Keratinocyte (primary cell): Measurements from ENCODE around the gene EPHB6. TPM values are rescaled to one million over a fixed set of nuclear protein-coding genes. Genes with fewer than 3 reads are reported as not detected.

Experiments
- DNase-seq: peaks from one replicate; pipeline ENCODE4 v3.0.0-alpha.2; 2011; ENCODE audit warnings: low read depth, missing footprints, low spot score
- FAIRE-seq: peaks from 2 replicates; lab custom pipeline; 2011; peaks lifted over from hg19 to GRCh38; lab: Jason Lieb, UNC
- H2AFZ ChIP-seq: 2 replicates; pipeline ENCODE4 v1.6.0; 2012; ENCODE audit warnings: low read length, control low read depth, inconsistent platforms; ENCODE audit not compliant: control insufficient read depth
- H3K27ac ChIP-seq: 2 replicates; pipeline ENCODE4 v1.5.1; 2011; ENCODE audit warnings: low read length; ENCODE audit not compliant: control insufficient read depth, insufficient read depth
- H3K27me3 ChIP-seq: 3 replicates; pipeline ENCODE4 v1.6.0; 2011; ENCODE audit warnings: low read length; ENCODE audit not compliant: control insufficient read depth, insufficient read depth; ENCODE audit errors: extremely low read depth
- H3K36me3 ChIP-seq, 2 experiments: 2 replicates in 1 of 2; 3 replicates in 1 of 2; pipeline ENCODE4 v1.5.1; 2011; ENCODE audit warnings: low read length in 2 of 2, mild to moderate bottlenecking in 1 of 2; ENCODE audit not compliant: control insufficient read depth in 2 of 2, insufficient read depth in 2 of 2; ENCODE audit errors: extremely low read depth in 1 of 2
- H3K4me1 ChIP-seq: 3 replicates; pipeline ENCODE4 v1.5.1; 2011; ENCODE audit warnings: low read length; ENCODE audit not compliant: control insufficient read depth, insufficient read depth; ENCODE audit errors: extremely low read depth
- H3K4me2 ChIP-seq: 3 replicates; pipeline ENCODE4 v1.6.0; 2011; ENCODE audit warnings: low read depth, low read length; ENCODE audit not compliant: control insufficient read depth, insufficient read depth; ENCODE audit errors: extremely low read depth
- H3K4me3 ChIP-seq, 3 experiments: fragments of 200-600 bp in 1 of 3; sonication (generic) in 1 of 3; 2 replicates in 2 of 3; 3 replicates in 1 of 3; pipeline ENCODE4 v1.5.1; 2011 to 2016; ENCODE audit warnings: low read length in 3 of 3, mild to moderate bottlenecking in 3 of 3, control low read depth in 2 of 3, inconsistent platforms in 1 of 3, low read depth in 1 of 3, mixed read lengths in 1 of 3, mixed run types in 1 of 3, moderate library complexity in 1 of 3; ENCODE audit not compliant: control insufficient read depth in 2 of 3, insufficient read depth in 2 of 3; ENCODE audit errors: extremely low read depth in 1 of 3
- H3K79me2 ChIP-seq: 2 replicates; pipeline ENCODE4 v1.6.0; 2012; ENCODE audit warnings: low read length; ENCODE audit not compliant: control insufficient read depth, insufficient read depth
- H3K9ac ChIP-seq: 3 replicates; pipeline ENCODE4 v1.6.0; 2011; ENCODE audit warnings: low read length; ENCODE audit not compliant: control insufficient read depth, insufficient read depth; ENCODE audit errors: extremely low read depth
- H3K9me1 ChIP-seq: 3 replicates; pipeline ENCODE4 v1.6.0; 2011; ENCODE audit warnings: low read length; ENCODE audit not compliant: control insufficient read depth, insufficient read depth; ENCODE audit errors: extremely low read depth
- H3K9me3 ChIP-seq: 2 replicates; pipeline ENCODE4 v1.5.1; 2012; ENCODE audit warnings: low read depth, low read length; ENCODE audit not compliant: control insufficient read depth
- H4K20me1 ChIP-seq: 3 replicates; pipeline ENCODE4 v1.6.0; 2011; ENCODE audit warnings: low read length; ENCODE audit not compliant: control insufficient read depth, insufficient read depth; ENCODE audit errors: extremely low read depth
- CTCF ChIP-seq, 3 experiments: IDR thresholded peaks in 1 of 3; conservative IDR thresholded peaks in 1 of 3; optimal IDR thresholded peaks in 1 of 3; 2 replicates in 2 of 3; 3 replicates in 1 of 3; pipeline versions ENCODE3 to v1.5.1; 2011; ENCODE audit warnings: low read length in 3 of 3, mild to moderate bottlenecking in 3 of 3, moderate library complexity in 2 of 3, control low read depth in 1 of 3, inconsistent platforms in 1 of 3; ENCODE audit not compliant: insufficient read depth in 2 of 3; ENCODE audit errors: extremely low read depth in 1 of 3
- EZH2 ChIP-seq: IDR thresholded peaks from one replicate; pipeline ENCODE4 v1.6.1; 2012; ENCODE audit warnings: inconsistent platforms, mild to moderate bottlenecking, low read length, moderate library complexity
- dilution Hi-C: fragments of 300-500 bp; cut with MboI; formaldehyde crosslinking; loops from one replicate; pipeline ENCODE4 v1.7.0; 2020; ENCODE audit warnings: low sequenced_read_pairs; ENCODE audit not compliant: extremely low pct_ligation_motif_present
- polyA plus RNA-seq, 5 experiments: library from polyadenylated mRNA; depleted of rRNA in 3 of 5; stranded (reverse) in 3 of 5; stranded (forward) in 1 of 5; unstranded in 1 of 5; fragments of >200 nt; gene quantifications; 1 replicate in 1 of 5; 2 replicates in 3 of 5; 3 replicates in 1 of 5; pipeline versions ENCODE4 v1.2.1 to v1.2.3, GENCODE V29; 2011 to 2012; ENCODE audit warnings: missing spikeins in 2 of 5, low read depth in 1 of 5, low replicate concordance in 1 of 5

EPHB6 gene
- polyA plus RNA-seq, 1 donor (not counting 4 experiments of a cell fraction or from before 2014, with no cell fraction given) = 1.9 TPM

GRCh38 chr7:142899661-142900060 is 44.8 kb downstream of the EPHB6 start:
- H3K4me3 ChIP-seq = no peak overlapping the region
- H3K9me3 ChIP-seq = no peaks in the 10 kb centered on the region
- H3K27ac ChIP-seq = no peak overlapping the region
- no peaks in the 10 kb centered on the region for H3K36me3 ChIP-seq
- H3K27me3 ChIP-seq = peaks cover 4% of the 10 kb centered on the region
- H2AFZ ChIP-seq = no peak overlapping the region
- TF ChIP-seq CTCF (optimal IDR thresholded peaks at IDR 0.05 in 1 of 3, IDR thresholded peaks at IDR 0.05 in 1 of 3, conservative IDR thresholded peaks at IDR 0.05 in 1 of 3; ENCODE audit: extremely low read depth in 1 of 3, insufficient read depth in 2 of 3, low read length in 3 of 3) (no peak), EZH2 (no peak)
- no peaks in the 10 kb centered on the region for H4K20me1 ChIP-seq
- dilution Hi-C loops = no loop called here
- no peak overlapping the region for H3K4me2 ChIP-seq
- H3K9me1 ChIP-seq = no peaks in the 10 kb centered on the region
- no peak overlapping the region for H3K9ac ChIP-seq
- no peaks in the 10 kb centered on the region for H3K4me1 ChIP-seq
- H3K79me2 ChIP-seq = no peaks in the 10 kb centered on the region
- DNase-seq (no peak), FAIRE-seq (no peak)

- Histone ChIP-seq H3K79me2 (no peaks in the 10 kb centered on the region), H3K9ac (no peak overlapping the region), H3K4me1 (no peaks in the 10 kb centered on the region), H3K4me3 (no peak overlapping the region), H3K9me1 (no peaks in the 10 kb centered on the region), H3K27ac (no peak overlapping the region), H3K36me3 (no peaks in the 10 kb centered on the region), H2AFZ (peak overlapping the region; percentile 73), H3K4me2 (no peak overlapping the region), H3K9me3 (no peaks in the 10 kb centered on the region), H4K20me1 (no peaks in the 10 kb centered on the region), H3K27me3 (peaks cover 4% of the 10 kb centered on the region)
- no peak for FAIRE-seq
- dilution Hi-C loops = no loop called here
- DNase-seq = no peak
- TF ChIP-seq CTCF (optimal IDR thresholded peaks at IDR 0.05 in 1 of 3, IDR thresholded peaks at IDR 0.05 in 1 of 3, conservative IDR thresholded peaks at IDR 0.05 in 1 of 3; ENCODE audit: extremely low read depth in 1 of 3, insufficient read depth in 2 of 3, low read length in 3 of 3) (no peak), EZH2 (no peak)
These were observed 46.8 kb downstream of the EPHB6 start for GRCh38 chr7:142901426-142902259.
